C4-2B (cell line): Measurements from ENCODE around the gene JADE3.

Experiments
- H3K27ac ChIP-seq: fragments of 450-650 bp; 2 replicates; pipeline ENCODE4 v1.5.1; 2017
- ZFX ChIP-seq: fragments of 450-650 bp; IDR thresholded peaks from 2 replicates; pipeline ENCODE4 v1.6.1; 2017
- TF ChIP-seq, protein P1 (sequence below): fragments of 450-650 bp; conservative IDR thresholded peaks from 2 replicates; pipeline ENCODE4 v1.5.1; 2017; ENCODE audit warnings: mild to moderate bottlenecking

The JADE3 gene

DNA sequence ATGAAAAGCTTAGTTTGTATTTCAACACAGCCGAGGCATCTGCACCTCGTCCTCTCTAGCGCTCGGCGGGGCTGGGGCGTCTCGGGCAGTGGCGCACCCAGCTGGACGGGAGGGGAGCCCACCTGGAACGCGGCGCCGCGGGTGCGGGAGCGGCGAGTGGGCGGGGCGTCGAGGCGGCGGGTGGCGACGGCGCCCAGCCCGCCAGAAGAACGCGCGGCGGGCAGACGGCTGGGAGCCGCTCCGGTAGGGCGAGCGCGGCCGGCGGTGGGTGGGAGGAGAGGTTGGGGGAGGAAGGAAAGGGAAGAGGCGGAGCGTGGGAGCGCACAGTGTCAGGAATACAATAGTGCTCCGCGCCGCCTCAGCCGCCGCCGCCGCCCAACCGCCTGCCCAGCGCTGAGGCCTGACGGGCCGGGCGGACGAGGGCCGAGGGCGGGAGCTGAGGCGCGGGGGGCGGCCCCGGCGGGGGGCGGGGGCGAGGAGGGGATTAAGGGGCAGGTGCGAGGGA is at the start of gene JADE3:
JADE3 (plus strand) TSS at position 324 of the 505 bp plus-strand sequence. CDS start 72,474 bp downstream, outside the sequence.
- H3K27ac ChIP-seq = peak within 1 kb of the TSS; percentile 84
- no peak for TF ChIP-seq ZFX
- TF ChIP-seq, protein P1, sequence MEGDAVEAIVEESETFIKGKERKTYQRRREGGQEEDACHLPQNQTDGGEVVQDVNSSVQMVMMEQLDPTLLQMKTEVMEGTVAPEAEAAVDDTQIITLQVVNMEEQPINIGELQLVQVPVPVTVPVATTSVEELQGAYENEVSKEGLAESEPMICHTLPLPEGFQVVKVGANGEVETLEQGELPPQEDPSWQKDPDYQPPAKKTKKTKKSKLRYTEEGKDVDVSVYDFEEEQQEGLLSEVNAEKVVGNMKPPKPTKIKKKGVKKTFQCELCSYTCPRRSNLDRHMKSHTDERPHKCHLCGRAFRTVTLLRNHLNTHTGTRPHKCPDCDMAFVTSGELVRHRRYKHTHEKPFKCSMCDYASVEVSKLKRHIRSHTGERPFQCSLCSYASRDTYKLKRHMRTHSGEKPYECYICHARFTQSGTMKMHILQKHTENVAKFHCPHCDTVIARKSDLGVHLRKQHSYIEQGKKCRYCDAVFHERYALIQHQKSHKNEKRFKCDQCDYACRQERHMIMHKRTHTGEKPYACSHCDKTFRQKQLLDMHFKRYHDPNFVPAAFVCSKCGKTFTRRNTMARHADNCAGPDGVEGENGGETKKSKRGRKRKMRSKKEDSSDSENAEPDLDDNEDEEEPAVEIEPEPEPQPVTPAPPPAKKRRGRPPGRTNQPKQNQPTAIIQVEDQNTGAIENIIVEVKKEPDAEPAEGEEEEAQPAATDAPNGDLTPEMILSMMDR = no peak

DNA sequence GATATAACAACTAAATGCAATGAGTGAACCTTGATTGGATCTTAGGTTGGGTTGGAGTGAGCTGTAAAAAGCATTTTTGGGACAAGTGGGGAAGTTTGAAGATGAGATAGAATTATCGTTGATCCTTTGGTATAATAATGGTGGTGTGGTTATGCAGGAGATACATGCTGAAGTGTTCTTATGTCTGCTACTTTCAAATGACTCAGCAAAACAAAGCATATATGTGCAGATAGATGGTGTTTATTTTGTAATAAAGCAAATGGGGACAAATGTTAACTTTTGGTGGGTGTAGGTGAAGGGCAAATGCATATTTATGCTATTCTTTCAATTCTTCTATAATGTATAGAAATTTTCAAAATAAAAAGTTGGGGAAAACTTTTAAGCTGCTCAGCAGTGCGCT is 49.1 kb upstream of the JADE3 start:
- TF ChIP-seq, protein P1 = no peak
- no peak for TF ChIP-seq ZFX
- H3K27ac ChIP-seq = no peak overlapping the region

DNA sequence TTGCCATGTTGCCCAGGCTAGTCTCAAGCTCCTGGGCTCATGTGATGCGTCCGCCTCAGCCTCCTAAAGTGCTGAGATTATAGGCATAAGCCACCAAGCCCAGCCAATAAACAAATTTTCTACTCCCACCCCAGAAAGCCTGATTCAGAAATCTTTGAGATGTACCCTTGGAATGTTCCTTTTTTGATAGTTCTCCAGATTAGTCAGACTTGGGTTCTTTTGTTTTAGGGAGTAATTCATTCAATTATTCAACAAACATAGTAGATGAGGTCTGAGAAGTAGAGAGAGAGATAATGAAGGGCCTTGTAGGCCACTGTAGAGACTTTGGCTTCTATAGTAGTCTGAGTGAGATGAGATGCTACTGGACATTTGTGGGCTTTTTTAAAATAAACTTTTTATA is 47.6 kb upstream of the JADE3 start:
- no peak overlapping the region for H3K27ac ChIP-seq
- no peak for TF ChIP-seq ZFX
- TF ChIP-seq, protein P1 = no peak

DNA sequence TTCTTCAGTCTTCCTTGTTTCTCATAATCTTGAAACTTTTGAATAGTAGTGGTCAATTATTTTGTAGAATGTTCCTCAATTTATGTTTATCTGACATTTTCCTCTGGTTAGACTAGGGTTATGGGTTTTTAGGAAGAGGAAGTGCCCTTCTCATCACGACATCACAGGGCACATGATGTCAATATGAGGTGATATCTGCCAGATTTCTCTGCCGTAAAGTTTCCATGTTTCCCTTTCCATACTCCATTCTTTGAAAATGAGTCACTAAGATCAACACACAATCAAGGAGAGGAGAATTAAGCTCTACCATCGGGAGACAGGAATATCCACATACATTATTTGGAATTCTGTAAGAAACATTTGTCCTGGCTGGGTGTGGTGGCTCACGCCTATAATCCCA is 46.9 kb upstream of the JADE3 start:
- no peak overlapping the region for H3K27ac ChIP-seq
- TF ChIP-seq ZFX = no peak
- TF ChIP-seq, protein P1 = no peak

DNA sequence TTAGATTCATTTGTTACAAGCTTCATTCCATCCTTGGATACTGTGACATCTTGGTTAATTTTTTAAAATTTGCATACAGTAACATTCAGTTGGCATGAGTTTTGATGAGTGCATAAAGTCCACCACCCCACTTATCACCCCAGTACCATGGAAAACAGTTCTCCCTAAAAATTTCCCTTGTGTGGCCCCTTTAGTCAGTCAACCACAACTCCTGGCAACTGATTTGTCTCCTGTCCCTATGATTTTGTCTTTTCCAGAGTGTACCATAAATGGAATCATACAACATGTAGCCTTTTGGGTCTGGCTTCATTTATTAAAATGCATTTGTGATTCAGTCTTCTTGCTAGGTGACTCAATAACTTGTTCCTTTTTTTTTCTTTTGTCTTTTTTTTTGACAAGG is 45.5 kb upstream of the JADE3 start:
- H3K27ac ChIP-seq = no peak overlapping the region
- TF ChIP-seq, protein P1 = no peak
- TF ChIP-seq ZFX = no peak

DNA sequence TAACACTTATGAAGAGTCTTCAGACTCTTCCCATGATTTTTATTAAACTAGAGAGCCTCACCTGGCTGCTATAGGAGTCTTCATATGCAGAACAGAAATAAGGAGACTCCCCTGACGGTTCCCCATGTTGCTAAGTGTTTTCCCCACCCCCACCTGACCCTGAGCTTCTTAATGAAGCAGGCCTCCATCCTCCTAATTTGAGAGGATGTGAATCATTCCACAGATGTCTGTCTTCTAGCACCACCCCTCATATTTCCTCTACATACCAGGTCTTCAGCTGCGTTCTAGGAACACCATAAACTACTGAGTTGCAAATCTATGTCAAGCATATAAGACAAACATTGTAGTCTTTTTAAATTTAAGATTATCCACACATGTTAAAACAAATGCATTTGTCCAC is 38.5 kb upstream of the JADE3 start:
- no peak for TF ChIP-seq ZFX
- TF ChIP-seq, protein P1 = no peak
- H3K27ac ChIP-seq = no peak overlapping the region

DNA sequence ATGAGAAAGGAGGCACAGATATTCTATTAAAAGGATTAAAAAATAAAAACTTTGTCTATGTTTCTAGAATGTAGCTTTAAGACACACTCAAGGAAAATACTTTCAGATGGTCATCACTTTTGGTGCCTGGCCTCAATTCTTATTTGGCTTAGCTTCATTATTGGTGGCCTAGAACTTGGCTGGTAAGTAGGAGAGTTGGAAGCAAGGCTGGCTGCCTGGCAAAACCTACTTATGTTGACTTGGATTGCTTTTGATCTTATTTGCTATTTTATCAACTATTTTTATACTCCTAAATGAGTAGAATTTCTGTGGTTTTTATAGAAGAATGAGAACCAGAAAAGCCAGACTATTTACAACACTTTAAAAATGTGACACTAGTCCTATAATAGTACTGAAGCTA is 35.3 kb upstream of the JADE3 start:
- no peak overlapping the region for H3K27ac ChIP-seq
- no peak for TF ChIP-seq ZFX
- TF ChIP-seq, protein P1 = no peak
